Esophagus squamous epithelium (tissue), 5 donors: ENCODE results near the gene ZC3H10. TPM values are rescaled to one million over a fixed set of nuclear protein-coding genes. Genes with fewer than 3 reads are reported as not detected.

Experiments
- DNase-seq: peaks from one replicate; lab custom pipeline; 2025; lab: John Stamatoyannopoulos, UW
- H3K27ac ChIP-seq, 4 donors: fragments of 200-600 bp; sonication (generic); one replicate each; pipeline ENCODE4 v1.5.1; 2016 to 2019; ENCODE audit warnings: mild to moderate bottlenecking in 1 of 4
- H3K27me3 ChIP-seq, 4 donors: fragments of 200-600 bp; sonication (generic); 1 replicate in 3 of 4; 2 replicates in 1 of 4; pipeline versions ENCODE4 v1.5.1 to v1.6.0; 2017 to 2021; ENCODE audit warnings: antibody characterized with exemption in 1 of 4
- H3K36me3 ChIP-seq, 3 donors: fragments of 200-600 bp; sonication (generic); one replicate each; pipeline ENCODE4 v1.5.1; 2016 to 2019
- H3K4me1 ChIP-seq, 3 donors: fragments of 200-600 bp; sonication (generic); one replicate each; pipeline ENCODE4 v1.5.1; 2017 to 2019
- H3K4me3 ChIP-seq, 4 donors: fragments of 200-600 bp; sonication (generic); 1 replicate in 3 of 4; 2 replicates in 1 of 4; pipeline ENCODE4 v1.5.1; 2016 to 2019; ENCODE audit warnings: mild to moderate bottlenecking in 2 of 4, moderate library complexity in 1 of 4
- H3K9me3 ChIP-seq, 3 donors: fragments of 200-600 bp; sonication (generic); one replicate each; pipeline ENCODE4 v1.5.1; 2016 to 2019
- CTCF ChIP-seq, 6 experiments: fragments of 450-650 bp in 4 of 6; fragments of 200-600 bp in 2 of 6; sonication (generic) in 2 of 6; IDR thresholded peaks; one replicate each; pipeline ENCODE4 v1.5.1; 2016 to 2019; ENCODE audit warnings: antibody characterized with exemption in 6 of 6, mild to moderate bottlenecking in 4 of 6, moderate library complexity in 4 of 6
- POLR2A ChIP-seq, 4 donors: fragments of 450-650 bp; IDR thresholded peaks; one replicate each; pipeline ENCODE4 v1.6.1; 2017; ENCODE audit warnings: antibody characterized with exemption in 4 of 4, mild to moderate bottlenecking in 4 of 4, moderate library complexity in 3 of 4
- WGBS, 2 donors: methylation state at CpG; one replicate each; pipeline ENCODE4 v1.1.5; 2018; 5-methylcytosine and 5-hydroxymethylcytosine counted together
- intact Hi-C: fragments of 100-400 bp; cut with DNase I; formaldehyde crosslinking; loops from one replicate; pipeline ENCODE4 v1.15.0; 2022
- total RNA-seq, 4 donors: library from RNA; depleted of rRNA; stranded (reverse); fragments of >200 nt; gene quantifications; one replicate each; pipeline ENCODE4 v1.1.0, GENCODE V29; 2016
- donor health status: DM: yes; HTN: yes; CAD: no.

The ZC3H10 gene
- total RNA-seq, 4 donors from 2014 or later = 1.5 to 3.8 (median 2.3) TPM

GRCh38 chr12:56082382-56082781 is 35.7 kb upstream of the ZC3H10 start:
- Histone ChIP-seq H3K4me1 (peaks cover 4 to 88% (median 6%) of the 10 kb centered on the region in 3 donors), H3K27ac (peak overlapping the region in 3 of 4 donors; percentile 91 to 99 (median 98))

GRCh38 chr12:56082967-56083366 is 35.1 kb upstream of the ZC3H10 start:
- Histone ChIP-seq H3K36me3 (peaks cover 0 to 55% (median 0%) of the 10 kb centered on the region in 3 donors), H3K4me3 (no peak overlapping the region), H3K4me1 (peaks cover 4 to 89% (median 6%) of the 10 kb centered on the region in 3 donors), H3K9me3 (no peaks in the 10 kb centered on the region), H3K27ac (peak overlapping the region in 3 of 4 donors; percentile 91 to 99 (median 98)), H3K27me3 (peaks cover 0 to 12% (median 0%) of the 10 kb centered on the region in 4 donors)
- no peak for DNase-seq
- intact Hi-C loops = no loop called here
- WGBS, 2 donors = 62 to 73% methylated on average over 3 of the region's 3 CpGs
- TF ChIP-seq CTCF (IDR thresholded peaks at IDR 0.05) (no peak), POLR2A (IDR thresholded peaks at IDR 0.05) (no peak)

More at GRCh38 chr12:56082382-56082781, 35.7 kb upstream of the ZC3H10 start:
- TF ChIP-seq POLR2A (IDR thresholded peaks at IDR 0.05) (no peak), CTCF (IDR thresholded peaks at IDR 0.05) (no peak)
- no peaks in the 10 kb centered on the region for H3K9me3 ChIP-seq
- intact Hi-C loops = no loop called here
- peak overlapping the region in 3 of 4 donors; percentile 67 to 82 (median 81) for H3K4me3 ChIP-seq
- peaks cover 0 to 49% (median 0%) of the 10 kb centered on the region in 3 donors for H3K36me3 ChIP-seq
- no peak for DNase-seq
- 73% methylated on average over 2 of the region's 2 CpGs; no CpG with 5 or more reads in 1 of the 2 donors for WGBS, 2 donors
- H3K27me3 ChIP-seq = peaks cover 0 to 12% (median 0%) of the 10 kb centered on the region in 4 donors

GRCh38 chr12:56084958-56085543 is 33.0 kb upstream of the ZC3H10 start:
- TF ChIP-seq POLR2A (IDR thresholded peaks at IDR 0.05) (no peak), CTCF (IDR thresholded peaks at IDR 0.05) (peak in 1 of 6 experiments; percentile 34)
- Histone ChIP-seq H3K4me3 (no peak overlapping the region), H3K27ac (peak overlapping the region in 2 of 4 donors; percentile 42 to 72), H3K4me1 (peaks cover 4 to 70% (median 5%) of the 10 kb centered on the region in 3 donors), H3K36me3 (peaks cover 0 to 76% (median 0%) of the 10 kb centered on the region in 3 donors), H3K27me3 (peaks cover 0 to 8% (median 0%) of the 10 kb centered on the region in 4 donors), H3K9me3 (no peaks in the 10 kb centered on the region)
- intact Hi-C loops = no loop called here
- no peak for DNase-seq
- 85% methylated on average over 14 to 15 of the region's 15 CpGs for WGBS, 2 donors

GRCh38 chr12:56086096-56086495 is 32.0 kb upstream of the ZC3H10 start:
- H3K4me3 ChIP-seq = no peak overlapping the region
- DNase-seq = no peak
- intact Hi-C loops = no loop called here
- H3K27ac ChIP-seq = peak overlapping the region; percentile 42 to 72 (median 62)
- no peaks in the 10 kb centered on the region for H3K27me3 ChIP-seq
- no peaks in the 10 kb centered on the region for H3K9me3 ChIP-seq
- TF ChIP-seq CTCF (IDR thresholded peaks at IDR 0.05) (no peak), POLR2A (IDR thresholded peaks at IDR 0.05) (no peak)
- peaks cover 0 to 85% (median 0%) of the 10 kb centered on the region in 3 donors for H3K36me3 ChIP-seq
- H3K4me1 ChIP-seq = peaks cover 0 to 60% (median 0%) of the 10 kb centered on the region in 3 donors
- WGBS, 2 donors = 78% methylated on average over 3 of the region's 3 CpGs

- no peak for DNase-seq
- intact Hi-C loops = no loop called here
- Histone ChIP-seq H3K9me3 (no peaks in the 10 kb centered on the region), H3K27ac (peak overlapping the region; percentile 42 to 72 (median 62)), H3K27me3 (no peaks in the 10 kb centered on the region), H3K4me1 (peaks cover 0 to 55% (median 0%) of the 10 kb centered on the region in 3 donors), H3K36me3 (peaks cover 0 to 88% (median 0%) of the 10 kb centered on the region in 3 donors), H3K4me3 (no peak overlapping the region)
- TF ChIP-seq CTCF (IDR thresholded peaks at IDR 0.05) (no peak), POLR2A (IDR thresholded peaks at IDR 0.05) (no peak)
- WGBS, 2 donors = 72 to 90% methylated on average over 4 to 6 of the region's 6 CpGs
Observed at GRCh38 chr12:56086608-56087007, 31.5 kb upstream of the ZC3H10 start.
